Esophagus (tissue), 2 donors: ENCODE data around the gene PWWP2B. TPM values are rescaled to one million over a fixed set of nuclear protein-coding genes. Genes with fewer than 3 reads are reported as not detected.

ENCODE experiments used
- H3K27ac ChIP-seq, 2 donors: one replicate each; pipeline ENCODE4 v1.5.1; 2013; ENCODE audit warnings: low read depth in 2 of 2, mild to moderate bottlenecking in 2 of 2, inconsistent platforms in 1 of 2, low read length in 1 of 2, moderate library complexity in 1 of 2
- H3K27me3 ChIP-seq, 2 donors: one replicate each; pipeline ENCODE4 v1.6.1; 2013; ENCODE audit warnings: low read length in 2 of 2, control low read depth in 1 of 2, mild to moderate bottlenecking in 1 of 2; ENCODE audit not compliant: insufficient read depth in 2 of 2, control insufficient read depth in 1 of 2
- H3K36me3 ChIP-seq, 2 donors: one replicate each; pipeline ENCODE4 v1.6.1; 2013; ENCODE audit warnings: low read length in 1 of 2; ENCODE audit not compliant: control insufficient read depth in 2 of 2, insufficient read depth in 2 of 2
- H3K4me1 ChIP-seq, 2 donors: one replicate each; pipeline ENCODE4 v1.6.1; 2013; ENCODE audit warnings: low read length in 1 of 2; ENCODE audit not compliant: control insufficient read depth in 2 of 2, insufficient read depth in 2 of 2
- H3K4me3 ChIP-seq, 2 donors: one replicate each; pipeline ENCODE4 v1.5.1; 2013; ENCODE audit warnings: low read length in 2 of 2, mild to moderate bottlenecking in 2 of 2, low read depth in 1 of 2, moderate library complexity in 1 of 2
- H3K9me3 ChIP-seq, 2 donors: one replicate each; pipeline ENCODE4 v1.6.1; 2013; ENCODE audit warnings: mild to moderate bottlenecking in 2 of 2, low read depth in 1 of 2, low read length in 1 of 2, moderate library complexity in 1 of 2; ENCODE audit not compliant: control insufficient read depth in 2 of 2, insufficient read depth in 1 of 2
- WGBS, 2 donors: extraction: QIAGEN DNeasy Blood & Tissue Kit; methylation state at CpG; one replicate each; pipeline ENCODE4 v1.1.7; 2013; 5-methylcytosine and 5-hydroxymethylcytosine counted together
- polyA plus RNA-seq, 2 donors: library from polyadenylated mRNA; stranded (reverse); fragments of 200-250 nt; gene quantifications; one replicate each; pipeline ENCODE4 v1.2.3, GENCODE V29; 2013
- donor health status: healthy with polysubstance abuse.
- donor health status: Bipolar disorder and iron deficiency.

PWWP2B gene
- polyA plus RNA-seq, 2 donors: 17.6 to 33.4 TPM

DNA sequence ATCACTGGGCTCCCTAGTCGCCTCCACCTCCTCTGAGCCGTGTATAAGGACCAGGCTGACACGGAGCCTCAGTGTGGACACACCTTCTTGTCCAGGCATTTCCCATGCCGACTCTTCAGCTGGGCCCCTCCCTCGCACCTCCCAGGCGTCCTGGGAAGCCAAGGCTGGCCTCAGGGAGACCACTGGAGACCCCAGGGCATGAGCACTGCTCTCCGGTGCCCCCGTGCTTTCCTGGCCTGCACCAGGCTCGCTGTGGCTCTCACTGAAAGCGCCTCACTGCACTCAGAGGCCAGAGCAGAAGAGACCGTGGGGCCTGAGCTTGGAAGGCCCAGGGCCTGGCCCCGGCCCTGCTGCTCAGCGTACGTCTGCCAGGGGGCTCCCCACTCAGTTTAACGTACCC, 33.6 kb upstream of the PWWP2B start:
- peaks cover 3 to 9% of the 10 kb centered on the region in 2 donors for H3K36me3 ChIP-seq
- H3K27ac ChIP-seq: no peak overlapping the region
- 88 to 89% methylated on average over 15 of the region's 15 CpGs for WGBS, 2 donors
- H3K4me1 ChIP-seq: no peaks in the 10 kb centered on the region
- no peaks in the 10 kb centered on the region for H3K9me3 ChIP-seq
- no peaks in the 10 kb centered on the region for H3K27me3 ChIP-seq
- H3K4me3 ChIP-seq: no peak overlapping the region

DNA sequence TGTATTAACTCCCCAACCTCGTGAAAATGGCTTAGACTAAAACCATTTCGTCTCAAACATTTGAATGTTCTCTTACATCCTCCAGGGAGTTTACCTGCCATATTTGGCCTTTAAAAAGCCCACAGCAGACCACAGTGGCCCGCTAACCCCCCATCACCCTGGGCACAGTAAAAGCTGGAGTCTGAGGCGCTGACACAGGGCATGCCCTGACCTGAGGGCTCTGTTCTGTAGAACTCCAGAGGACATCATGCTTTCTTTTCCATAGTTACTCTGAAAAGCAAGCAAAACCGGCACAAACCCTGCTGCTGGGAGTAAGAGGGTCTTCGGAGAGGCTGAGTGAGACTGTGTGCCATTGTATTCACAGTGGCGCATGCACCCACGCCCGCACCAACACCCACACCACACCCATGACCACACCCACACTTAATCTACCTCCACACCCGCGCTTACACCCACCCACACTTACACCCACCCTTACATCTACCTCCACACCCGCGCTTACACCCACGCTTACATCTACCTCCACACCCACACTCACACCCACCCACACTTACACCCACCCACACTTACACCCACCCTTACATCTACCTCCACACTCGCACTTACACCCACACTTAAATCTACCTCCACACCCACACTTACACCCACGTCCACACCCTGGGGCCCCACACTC, 32.9 kb upstream of the PWWP2B start:
- Histone ChIP-seq H3K36me3 (peaks cover 3 to 9% of the 10 kb centered on the region in 2 donors), H3K27ac (no peak overlapping the region), H3K9me3 (no peaks in the 10 kb centered on the region), H3K4me3 (no peak overlapping the region), H3K4me1 (no peaks in the 10 kb centered on the region), H3K27me3 (no peaks in the 10 kb centered on the region)
- WGBS, 2 donors: 57 to 66% methylated on average over 14 to 16 of the region's 16 CpGs

DNA sequence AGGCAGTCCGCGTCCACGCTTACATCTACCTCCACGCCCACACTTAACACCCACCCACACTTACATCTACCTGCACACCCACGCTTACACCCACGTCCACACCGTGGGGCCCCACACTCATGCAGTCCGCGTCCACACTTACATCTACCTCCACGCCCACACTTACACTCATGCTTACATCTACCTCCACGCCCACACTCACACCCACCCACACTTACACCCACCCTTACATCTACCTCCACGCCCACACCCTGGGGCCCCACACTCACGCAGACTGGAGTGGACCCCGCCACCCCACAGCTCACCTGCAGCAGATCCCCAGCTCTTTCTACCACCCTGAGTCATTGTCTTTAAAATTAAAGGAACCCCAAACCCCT, 32.4 kb upstream of the PWWP2B start:
- Histone ChIP-seq H3K9me3 (no peaks in the 10 kb centered on the region), H3K36me3 (peaks cover 3 to 9% of the 10 kb centered on the region in 2 donors), H3K27me3 (no peaks in the 10 kb centered on the region), H3K4me3 (no peak overlapping the region), H3K27ac (no peak overlapping the region), H3K4me1 (no peaks in the 10 kb centered on the region)
- WGBS, 2 donors: 56 to 84% methylated on average over 5 to 13 of the region's 14 CpGs

DNA sequence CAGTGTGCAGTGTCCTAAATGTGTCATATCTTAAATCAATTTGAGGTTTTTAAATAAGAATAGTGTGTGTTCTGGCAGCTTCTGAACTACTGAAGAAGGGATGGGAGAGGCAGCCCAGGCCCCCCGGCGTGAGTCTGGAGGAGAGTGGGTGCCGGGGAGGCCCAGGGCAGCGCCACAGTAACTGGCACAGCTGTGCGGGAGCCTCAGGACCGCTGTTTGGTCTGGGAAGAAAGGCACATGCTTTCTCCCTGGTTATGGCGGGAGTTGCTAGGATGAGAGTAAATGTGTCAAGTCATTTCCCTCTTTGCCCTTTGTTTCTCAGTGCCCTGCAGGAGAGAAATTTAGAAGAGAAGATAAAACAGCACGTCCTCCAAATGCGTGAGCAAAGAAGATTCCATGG, 31.9 kb upstream of the PWWP2B start:
- Histone ChIP-seq H3K4me3 (no peak overlapping the region), H3K4me1 (no peaks in the 10 kb centered on the region), H3K27me3 (no peaks in the 10 kb centered on the region), H3K27ac (no peak overlapping the region), H3K36me3 (peaks cover 3 to 9% of the 10 kb centered on the region in 2 donors), H3K9me3 (no peaks in the 10 kb centered on the region)
- 91% methylated on average over 9 of the region's 9 CpGs for WGBS, 2 donors

DNA sequence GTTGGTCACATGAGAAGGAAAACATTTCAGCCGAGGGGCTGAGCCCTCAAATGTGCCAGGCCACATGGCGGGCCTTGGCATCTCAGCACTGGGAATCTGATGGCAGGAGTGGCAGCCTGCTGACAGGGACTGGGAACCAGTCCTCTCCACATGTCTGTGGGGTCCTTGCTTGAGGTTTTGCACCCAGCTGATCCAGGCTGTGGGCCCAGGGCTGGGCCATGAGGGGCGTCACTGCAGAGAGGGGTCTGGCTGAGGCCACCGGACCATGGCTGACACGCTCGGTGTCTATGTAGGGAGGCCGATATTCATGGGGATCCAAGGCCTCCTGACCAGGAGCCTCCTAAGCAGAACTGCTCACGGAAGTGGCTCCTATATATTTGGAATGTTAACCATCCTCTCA, 31.0 kb upstream of the PWWP2B start:
- 96 to 97% methylated on average over 8 of the region's 8 CpGs for WGBS, 2 donors
- H3K4me3 ChIP-seq: no peak overlapping the region
- H3K27me3 ChIP-seq: no peaks in the 10 kb centered on the region
- no peak overlapping the region for H3K27ac ChIP-seq
- H3K4me1 ChIP-seq: no peaks in the 10 kb centered on the region
- peaks cover 3 to 9% of the 10 kb centered on the region in 2 donors for H3K36me3 ChIP-seq
- H3K9me3 ChIP-seq: no peaks in the 10 kb centered on the region

DNA sequence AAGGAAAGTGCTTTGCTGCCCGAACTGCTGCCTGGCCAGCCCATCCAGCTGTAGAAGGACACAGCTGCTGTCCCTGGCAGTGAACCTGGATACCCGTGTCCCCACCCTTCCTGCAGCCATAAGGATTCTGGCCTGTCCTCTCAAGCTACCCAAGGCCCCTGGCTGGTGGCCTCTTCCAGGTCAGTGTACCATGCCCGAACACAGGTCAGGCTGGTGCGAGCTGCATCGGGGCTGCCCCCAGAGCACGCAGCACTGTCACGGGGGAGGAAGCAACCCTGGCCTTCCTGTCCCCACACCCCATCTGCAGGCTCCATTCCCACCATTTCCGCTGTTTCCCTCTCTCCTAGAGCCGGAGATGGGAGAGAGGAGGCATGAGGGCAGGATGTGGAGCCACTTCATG, 30.5 kb upstream of the PWWP2B start:
- WGBS, 2 donors: 82 to 84% methylated on average over 9 of the region's 9 CpGs
- Histone ChIP-seq H3K36me3 (peaks cover 3 to 9% of the 10 kb centered on the region in 2 donors), H3K27ac (no peak overlapping the region), H3K4me3 (no peak overlapping the region), H3K27me3 (no peaks in the 10 kb centered on the region), H3K4me1 (no peaks in the 10 kb centered on the region), H3K9me3 (no peaks in the 10 kb centered on the region)

DNA sequence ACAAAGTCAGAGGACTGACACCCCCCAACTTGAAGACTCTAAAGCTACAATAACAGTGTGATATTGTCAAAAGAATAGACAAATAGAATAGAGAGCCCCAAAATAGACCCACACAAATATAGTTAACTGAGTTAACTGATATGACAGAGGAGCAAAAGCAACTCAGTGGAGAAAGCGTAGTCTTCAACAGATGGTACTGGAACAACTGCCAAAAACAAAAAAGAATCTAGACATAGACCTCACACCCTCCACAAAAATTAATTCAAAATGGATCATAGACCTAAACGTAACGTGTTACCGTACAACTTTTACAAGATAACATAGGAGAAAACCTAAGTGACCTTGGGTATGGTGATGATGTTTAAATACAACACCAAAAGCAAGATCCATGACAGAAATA, 28.6 kb upstream of the PWWP2B start:
- Histone ChIP-seq H3K4me3 (no peak overlapping the region), H3K27ac (no peak overlapping the region), H3K9me3 (no peaks in the 10 kb centered on the region), H3K4me1 (no peaks in the 10 kb centered on the region), H3K36me3 (peaks cover 3 to 9% of the 10 kb centered on the region in 2 donors), H3K27me3 (no peaks in the 10 kb centered on the region)
- 72 to 92% methylated on average over 4 of the region's 4 CpGs for WGBS, 2 donors

DNA sequence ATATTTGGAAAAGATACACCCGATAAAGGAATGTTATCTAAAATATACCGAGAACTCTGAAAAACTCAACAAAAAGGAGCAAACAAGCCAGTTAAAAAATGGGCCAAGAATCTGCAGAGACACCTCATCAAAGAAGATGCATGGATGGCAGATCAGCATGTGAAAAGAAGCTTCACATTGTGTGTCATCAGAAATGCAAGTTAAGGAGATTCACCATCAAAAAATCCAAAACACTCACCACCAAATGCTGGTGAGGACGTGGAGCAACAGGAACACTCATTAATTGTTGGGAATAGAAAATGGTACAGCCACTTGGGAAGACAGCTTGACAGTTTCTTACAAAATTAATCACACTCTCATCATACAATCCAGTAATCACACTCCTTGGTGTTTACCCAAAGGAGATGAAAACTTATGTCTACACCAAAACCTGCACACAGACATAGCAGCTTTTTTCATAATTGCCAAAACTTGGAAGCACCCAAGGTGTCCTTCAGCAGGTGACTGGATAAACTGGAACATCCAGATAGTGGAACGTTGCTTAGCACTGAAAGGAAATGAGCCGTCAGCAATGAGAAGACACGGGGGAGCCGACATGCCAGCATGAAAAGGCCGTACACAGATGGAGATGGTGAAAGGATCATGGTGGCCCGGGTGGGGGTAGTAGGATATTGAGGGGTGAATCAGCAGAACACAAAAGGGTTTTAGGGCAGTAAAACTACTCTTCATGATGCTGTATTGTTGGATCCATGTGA, 27.9 kb upstream of the PWWP2B start:
- Histone ChIP-seq H3K27ac (no peak overlapping the region), H3K4me1 (no peaks in the 10 kb centered on the region), H3K27me3 (no peaks in the 10 kb centered on the region), H3K9me3 (no peaks in the 10 kb centered on the region), H3K36me3 (peaks cover 3 to 9% of the 10 kb centered on the region in 2 donors), H3K4me3 (no peak overlapping the region)
- 77 to 80% methylated on average over 9 of the region's 9 CpGs for WGBS, 2 donors

DNA sequence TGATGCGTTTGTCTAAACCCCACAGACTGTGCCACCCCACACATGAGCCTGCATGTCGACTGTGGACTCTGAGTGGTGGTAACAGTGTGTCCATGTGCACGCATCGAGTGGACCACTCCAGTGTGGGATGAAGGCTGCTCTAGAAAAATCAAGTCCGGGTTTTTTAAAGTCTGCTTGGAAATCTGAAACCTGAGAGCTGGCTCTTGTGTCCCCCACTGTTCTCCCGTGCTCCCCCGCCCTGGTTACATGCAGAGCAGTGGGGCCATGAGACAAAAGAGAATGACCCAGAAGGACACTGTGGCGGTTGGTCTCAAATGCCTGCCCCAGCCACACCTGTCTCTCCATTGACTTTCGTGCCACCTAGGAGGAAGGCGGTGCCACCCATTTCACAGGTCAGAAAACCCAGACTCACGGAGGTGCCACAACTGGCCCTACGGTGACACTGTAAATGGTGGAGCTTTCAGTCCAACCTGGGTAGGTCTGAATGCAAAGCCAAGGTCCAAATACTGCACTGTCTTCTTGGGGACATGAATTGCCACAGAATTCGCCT, 27.3 kb upstream of the PWWP2B start:
- peaks cover 3 to 9% of the 10 kb centered on the region in 2 donors for H3K36me3 ChIP-seq
- H3K4me3 ChIP-seq: no peak overlapping the region
- H3K4me1 ChIP-seq: no peaks in the 10 kb centered on the region
- 88 to 93% methylated on average over 13 of the region's 13 CpGs for WGBS, 2 donors
- no peaks in the 10 kb centered on the region for H3K27me3 ChIP-seq
- no peaks in the 10 kb centered on the region for H3K9me3 ChIP-seq
- no peak overlapping the region for H3K27ac ChIP-seq
